A673 (cell line): Measurements from ENCODE around the gene CTNNA3.

Experiments used
- EZH2 ChIP-seq: fragments of 200-600 bp; sonication (generic); IDR thresholded peaks from 2 replicates; pipeline ENCODE4 v1.6.1; 2017; ENCODE audit warnings: borderline replicate concordance, low read depth, mild to moderate bottlenecking, mixed read lengths, antibody characterized with exemption, low read length; ENCODE audit not compliant: poor library complexity, severe bottlenecking
- TF ChIP-seq, protein P1 (sequence below): fragments of 300-800, 200-600 bp; sonication (generic); conservative IDR thresholded peaks from 2 replicates; pipeline ENCODE4 v1.5.1; 2017; ENCODE audit warnings: low read depth, mild to moderate bottlenecking, antibody characterized with exemption, low read length, moderate library complexity, mixed read lengths

DNA sequence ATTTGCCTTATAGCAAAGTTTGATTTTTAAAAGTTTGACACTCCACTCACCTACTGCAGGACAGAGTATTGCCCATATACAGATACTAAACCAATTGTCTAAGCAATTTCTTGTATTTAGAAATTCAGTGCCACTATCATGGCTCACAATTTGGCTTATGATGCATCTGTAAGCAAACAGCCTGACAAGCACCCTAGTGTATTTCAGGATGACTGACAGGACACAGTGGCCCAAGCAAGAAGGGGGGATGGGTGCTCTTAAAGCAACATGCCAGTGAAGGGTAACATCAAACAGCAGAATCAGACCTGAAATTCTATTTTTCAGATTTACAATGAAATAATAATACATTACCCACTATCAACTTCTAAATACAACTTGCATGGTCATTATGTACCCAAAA, 30.5 kb downstream of the CTNNA3 start:
- TF ChIP-seq, protein P1, sequence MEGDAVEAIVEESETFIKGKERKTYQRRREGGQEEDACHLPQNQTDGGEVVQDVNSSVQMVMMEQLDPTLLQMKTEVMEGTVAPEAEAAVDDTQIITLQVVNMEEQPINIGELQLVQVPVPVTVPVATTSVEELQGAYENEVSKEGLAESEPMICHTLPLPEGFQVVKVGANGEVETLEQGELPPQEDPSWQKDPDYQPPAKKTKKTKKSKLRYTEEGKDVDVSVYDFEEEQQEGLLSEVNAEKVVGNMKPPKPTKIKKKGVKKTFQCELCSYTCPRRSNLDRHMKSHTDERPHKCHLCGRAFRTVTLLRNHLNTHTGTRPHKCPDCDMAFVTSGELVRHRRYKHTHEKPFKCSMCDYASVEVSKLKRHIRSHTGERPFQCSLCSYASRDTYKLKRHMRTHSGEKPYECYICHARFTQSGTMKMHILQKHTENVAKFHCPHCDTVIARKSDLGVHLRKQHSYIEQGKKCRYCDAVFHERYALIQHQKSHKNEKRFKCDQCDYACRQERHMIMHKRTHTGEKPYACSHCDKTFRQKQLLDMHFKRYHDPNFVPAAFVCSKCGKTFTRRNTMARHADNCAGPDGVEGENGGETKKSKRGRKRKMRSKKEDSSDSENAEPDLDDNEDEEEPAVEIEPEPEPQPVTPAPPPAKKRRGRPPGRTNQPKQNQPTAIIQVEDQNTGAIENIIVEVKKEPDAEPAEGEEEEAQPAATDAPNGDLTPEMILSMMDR: no peak
- TF ChIP-seq EZH2: no peak
